K562 (cell line): ENCODE data around the gene GNG7. TPM values are rescaled to one million over a fixed set of nuclear protein-coding genes. Genes with fewer than 3 reads are reported as not detected.
A peak's percentile ranks its signal among the peaks of the same experiment; 100 is the strongest.

Experiments
- ATF2 ChIP-seq: sonication (generic); formaldehyde crosslinking; IDR thresholded peaks from 2 replicates; pipeline ENCODE4 v1.8.1; 2022; ENCODE audit warnings: missing genetic modification reagents
- ATF7 ChIP-seq: fragments of 450-650 bp; IDR thresholded peaks from 2 replicates; pipeline ENCODE4 v1.7.1; 2014; ENCODE audit warnings: mild to moderate bottlenecking, moderate library complexity
- E2F4 ChIP-seq: sonication (generic); formaldehyde crosslinking; IDR thresholded peaks from 2 replicates; pipeline ENCODE4 v1.8.0; 2022; ENCODE audit warnings: mild to moderate bottlenecking, low read depth, missing genetic modification reagents
- HNRNPUL1 ChIP-seq: fragments of 200-400 bp; formaldehyde crosslinking; IDR thresholded peaks from 2 replicates; pipeline ENCODE4 v1.6.1; 2017; ENCODE audit warnings: low read length
- HOMEZ ChIP-seq: fragments of 250-450 bp; sonication (Bioruptor Pico); IDR thresholded peaks from 2 replicates; pipeline ENCODE4 v1.4.0; 2020; ENCODE audit warnings: mild to moderate bottlenecking, moderate library complexity
- MTA3 ChIP-seq: fragments of 450-650 bp; formaldehyde crosslinking; IDR thresholded peaks from 2 replicates; pipeline ENCODE4 v1.6.1; 2017; ENCODE audit warnings: mild to moderate bottlenecking, borderline replicate concordance
- MXI1 ChIP-seq: IDR thresholded peaks from 2 replicates; pipeline ENCODE4 v1.6.1; 2011; ENCODE audit warnings: low read depth, mild to moderate bottlenecking, improper control_type of control experiment, low read length
- RAD21 ChIP-seq, 2 experiments: fragments of 250-450 bp in 1 of 2; fragments of 450-650 bp in 1 of 2; sonication (Bioruptor Pico) in 1 of 2; formaldehyde crosslinking in 1 of 2; IDR thresholded peaks in 1 of 2; conservative IDR thresholded peaks in 1 of 2; 2 replicates each; pipeline versions ENCODE4 v1.4.0 to v1.8.0; 2020 to 2022; ENCODE audit warnings: mild to moderate bottlenecking in 2 of 2, moderate library complexity in 1 of 2
- SAP30 ChIP-seq: fragments of 200-600 bp; sonication (generic); IDR thresholded peaks from 2 replicates; pipeline ENCODE4 v1.6.1; 2012; ENCODE audit warnings: borderline replicate concordance, low read depth, mild to moderate bottlenecking, moderate library complexity, low read length, control low read depth, inconsistent platforms; ENCODE audit not compliant: insufficient read depth, poor library complexity, severe bottlenecking
- SFPQ ChIP-seq: fragments of 200-400 bp; formaldehyde crosslinking; IDR thresholded peaks from 2 replicates; pipeline ENCODE4 v1.6.1; 2017; ENCODE audit warnings: mild to moderate bottlenecking, low read depth, low read length, moderate library complexity
- YY1 ChIP-seq, 3 experiments: IDR thresholded peaks; 2 replicates each; pipeline ENCODE4 v1.6.1; 2011; ENCODE audit warnings: low read length in 2 of 3, mild to moderate bottlenecking in 2 of 3, moderate library complexity in 2 of 3, borderline replicate concordance in 1 of 3, control low read depth in 1 of 3, low read depth in 1 of 3; ENCODE audit not compliant: insufficient read depth in 3 of 3, insufficient replicate concordance in 2 of 3, control insufficient read depth in 1 of 3, insufficient read length in 1 of 3; ENCODE audit errors: extremely low read depth in 1 of 3
- ZNF263 ChIP-seq: sonication (generic); formaldehyde crosslinking; IDR thresholded peaks from 2 replicates; pipeline ENCODE4 v1.8.0; 2022; ENCODE audit warnings: mild to moderate bottlenecking, missing genetic modification reagents, borderline replicate concordance
- ZNF398 ChIP-seq: fragments of 250-450 bp; sonication (Bioruptor Pico); IDR thresholded peaks from 2 replicates; pipeline ENCODE4 v1.8.0; 2021; ENCODE audit warnings: moderate library complexity, mild to moderate bottlenecking, inconsistent platforms
- ZNF445 ChIP-seq: fragments of 250-450 bp; sonication (Bioruptor Pico); IDR thresholded peaks from 2 replicates; pipeline ENCODE4 v1.4.0; 2020; ENCODE audit warnings: low read depth, mild to moderate bottlenecking, moderate library complexity
- polyA plus RNA-seq, 8 experiments: library from polyadenylated mRNA; depleted of rRNA in 4 of 8; stranded (reverse) in 5 of 8; unstranded in 3 of 8; fragments of >200 nt; fragmentation: Nextera tagmentation in 2 of 8; fragmentation: Illumina TruSeq in 1 of 8; extraction: Ambion mirVana in 2 of 8; extraction: Trizol in 1 of 8; gene quantifications; 2 replicates each; pipeline versions ENCODE4 v1.2.1 to v1.2.3, GENCODE V29; 2011 to 2014; ENCODE audit warnings: inconsistent platforms in 1 of 8, missing spikeins in 1 of 8
- total RNA-seq, 7 experiments: library from RNA; depleted of rRNA in 6 of 7; stranded (reverse); fragments of >200 nt in 6 of 7; fragmentation: Illumina TruSeq in 2 of 7; extraction: Trizol in 2 of 7; gene quantifications; 2 replicates each; pipeline versions ENCODE4 v1.2.1 to v1.2.3, GENCODE V29; 2011 to 2021; ENCODE audit warnings: low replicate concordance in 1 of 7

Gene GNG7
- total and polyA plus RNA-seq, 9 of the 15 experiments (the other 6 are each of a cell fraction or from before 2014, with no cell fraction given), result 0.01 to 0.20 (median 0.06) TPM; not detected in 1

- no peak for TF ChIP-seq SFPQ
- TF ChIP-seq HNRNPUL1, result no peak
- no peak for TF ChIP-seq ZNF398 (CRISPR knock-in tag)
- no peak for TF ChIP-seq MTA3
- no peak for TF ChIP-seq E2F4
- TF ChIP-seq SAP30, result no peak
- TF ChIP-seq YY1 (IDR thresholded peaks at IDR 0.05; ENCODE audit: borderline replicate concordance in 1 of 3, control insufficient read depth in 1 of 3, extremely low read depth in 1 of 3, insufficient read depth in 3 of 3, insufficient read length in 1 of 3, insufficient replicate concordance in 2 of 3, low read depth in 1 of 3, low read length in 2 of 3), result no peak
- peak; percentile 82 for TF ChIP-seq ZNF263 (CRISPR knock-in tag)
- no peak for TF ChIP-seq HOMEZ (CRISPR knock-in tag)
- TF ChIP-seq ATF7, result 0 out of 2 replicates have a peak, but pooled peaks have one; percentile 23
- no peak for TF ChIP-seq ZNF445 (CRISPR knock-in tag)
- no peak for TF ChIP-seq MXI1
- TF ChIP-seq ATF2 (CRISPR knock-in tag), result no peak
- TF ChIP-seq RAD21 (CRISPR knock-in tag; conservative IDR thresholded peaks at IDR 0.05 in 1 of 2, IDR thresholded peaks at IDR 0.05 in 1 of 2), result peak; percentile 96 to 98
Measured at GRCh38 chr19:2578901-2579677, 123.4 kb downstream of the GNG7 start (continued).
